ENCODE data around the gene PRSS3.
"Not testable (repeated sequence)": the region's sequence is repeated elsewhere in the genome, so short reads cannot be mapped to it uniquely, and the experiment has no call there.

Gene PRSS3

GRCh38 chr9:33818847-33819500 lies 23.6 kb downstream of the PRSS3 start:
- Histone ChIP-seq H3K9me3 (ENCODE audit: control insufficient read depth, insufficient read depth, low read length) (no peaks in the 10 kb centered on the region), H3K27ac (ENCODE audit: low read depth, low read length) (peak overlapping the region; percentile 37), H3K4me1 (ENCODE audit: control insufficient read depth, insufficient read depth, low read length) (peaks cover 21% of the 10 kb centered on the region), H3K27me3 (ENCODE audit: control insufficient read depth, insufficient read depth, low read length) (no peaks in the 10 kb centered on the region), H3K4me3 (ENCODE audit: low read depth, low read length) (peak overlapping the region; percentile 95), H3K36me3 (ENCODE audit: control insufficient read depth, insufficient read depth, low read length) (no peaks in the 10 kb centered on the region), H3K9ac (ENCODE audit: low read depth, low read length) (no peak overlapping the region)

DNA sequence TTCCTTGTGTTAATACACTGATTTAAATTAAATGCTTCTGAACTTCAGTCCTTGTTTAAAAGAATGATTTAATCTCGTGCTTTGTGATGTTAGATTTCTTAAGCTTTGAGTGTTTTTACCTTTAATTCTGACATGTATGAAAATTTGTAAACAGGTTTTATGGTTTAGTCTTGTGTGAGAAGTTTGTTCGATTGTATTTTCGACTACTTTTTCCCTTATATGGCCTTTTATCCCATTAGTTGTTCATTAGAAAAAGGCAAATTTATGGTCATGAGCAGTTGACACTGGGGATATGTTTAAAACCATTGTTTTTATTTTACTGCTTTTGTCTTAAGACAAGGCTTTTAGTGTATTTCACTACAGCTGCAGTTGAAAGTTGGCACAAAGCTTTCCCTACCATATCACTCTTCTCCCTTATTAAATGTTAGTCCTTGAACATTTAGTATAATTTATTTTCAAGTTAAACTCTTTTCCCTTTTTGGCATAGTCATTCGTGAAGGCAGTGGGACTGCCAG lies 24.9 kb downstream of the PRSS3 start:
- Histone ChIP-seq H3K27ac (ENCODE audit: low read depth, low read length) (no peak overlapping the region), H3K9ac (ENCODE audit: low read depth, low read length) (no peak overlapping the region), H3K36me3 (ENCODE audit: control insufficient read depth, insufficient read depth, low read length) (no peaks in the 10 kb centered on the region), H3K4me1 (ENCODE audit: control insufficient read depth, insufficient read depth, low read length) (peaks cover 21% of the 10 kb centered on the region), H3K4me3 (ENCODE audit: low read depth, low read length) (no peak overlapping the region), H3K9me3 (ENCODE audit: control insufficient read depth, insufficient read depth, low read length) (no peaks in the 10 kb centered on the region), H3K27me3 (ENCODE audit: control insufficient read depth, insufficient read depth, low read length) (no peaks in the 10 kb centered on the region)

DNA sequence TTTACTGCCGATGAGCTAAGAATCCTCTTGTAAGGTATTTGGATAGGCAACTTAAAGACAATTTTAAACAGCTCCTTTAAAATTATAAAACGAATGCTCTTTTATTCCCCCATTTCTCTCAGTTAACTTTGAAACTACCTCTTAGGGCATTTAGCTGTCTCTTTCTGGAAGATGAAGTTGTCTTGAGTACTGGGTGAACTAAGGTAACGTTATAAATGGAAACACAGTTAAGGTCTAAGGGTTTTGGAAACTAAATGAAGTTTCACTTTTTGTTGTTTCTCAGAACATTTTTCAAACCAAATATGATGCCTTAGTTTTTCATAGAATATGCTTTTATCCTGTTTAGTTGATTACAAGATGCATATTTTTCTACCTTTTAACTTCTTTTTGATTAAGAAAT lies 28.4 kb downstream of the PRSS3 start:
- no peaks in the 10 kb centered on the region for H3K36me3 ChIP-seq (ENCODE audit: control insufficient read depth, insufficient read depth, low read length)
- H3K4me3 ChIP-seq (ENCODE audit: low read depth, low read length) = no peak overlapping the region
- H3K27ac ChIP-seq (ENCODE audit: low read depth, low read length) = no peak overlapping the region
- H3K27me3 ChIP-seq (ENCODE audit: control insufficient read depth, insufficient read depth, low read length) = no peaks in the 10 kb centered on the region
- H3K9ac ChIP-seq (ENCODE audit: low read depth, low read length) = no peak overlapping the region
- peaks cover 13% of the 10 kb centered on the region; the same call in 1 of the 2 replicates for H3K4me1 ChIP-seq (ENCODE audit: control insufficient read depth, insufficient read depth, low read length)
- H3K9me3 ChIP-seq (ENCODE audit: control insufficient read depth, insufficient read depth, low read length) = no peaks in the 10 kb centered on the region

DNA sequence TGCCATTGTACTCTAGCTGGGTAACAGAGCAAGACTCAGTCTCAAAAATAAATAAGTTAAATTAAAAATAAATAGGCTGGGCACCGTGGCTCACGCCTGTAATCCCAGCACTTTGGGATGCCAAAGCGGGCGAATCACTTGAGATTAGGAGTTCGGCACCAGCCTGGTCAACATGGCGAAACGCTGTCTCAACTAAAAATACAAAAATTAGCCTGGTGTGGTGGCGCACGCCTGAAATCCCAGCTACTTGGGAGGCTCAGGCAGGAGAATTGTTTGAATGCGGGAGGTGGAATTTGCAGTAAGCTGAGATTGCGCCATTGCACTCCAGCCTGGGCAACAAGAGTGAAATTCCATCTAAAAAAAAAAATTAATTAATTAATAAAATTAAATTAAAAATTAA lies 31.9 kb downstream of the PRSS3 start:
- H3K27ac ChIP-seq (ENCODE audit: low read depth, low read length); H3K36me3 ChIP-seq (ENCODE audit: control insufficient read depth, insufficient read depth, low read length): not testable (repeated sequence)

GRCh38 chr9:33829641-33830230 lies 34.4 kb downstream of the PRSS3 start:
- not testable (repeated sequence) for H3K27me3 ChIP-seq (ENCODE audit: control insufficient read depth, insufficient read depth, low read length); H3K27ac ChIP-seq (ENCODE audit: low read depth, low read length); H3K36me3 ChIP-seq (ENCODE audit: control insufficient read depth, insufficient read depth, low read length); H3K9me3 ChIP-seq (ENCODE audit: control insufficient read depth, insufficient read depth, low read length); H3K9ac ChIP-seq (ENCODE audit: low read depth, low read length); H3K4me1 ChIP-seq (ENCODE audit: control insufficient read depth, insufficient read depth, low read length); H3K4me3 ChIP-seq (ENCODE audit: low read depth, low read length)

More for the DNA sequence above, 31.9 kb downstream of the PRSS3 start:
- not testable (repeated sequence) for H3K9ac ChIP-seq (ENCODE audit: low read depth, low read length); H3K9me3 ChIP-seq (ENCODE audit: control insufficient read depth, insufficient read depth, low read length); H3K27me3 ChIP-seq (ENCODE audit: control insufficient read depth, insufficient read depth, low read length); H3K4me1 ChIP-seq (ENCODE audit: control insufficient read depth, insufficient read depth, low read length); H3K4me3 ChIP-seq (ENCODE audit: low read depth, low read length)

DNA sequence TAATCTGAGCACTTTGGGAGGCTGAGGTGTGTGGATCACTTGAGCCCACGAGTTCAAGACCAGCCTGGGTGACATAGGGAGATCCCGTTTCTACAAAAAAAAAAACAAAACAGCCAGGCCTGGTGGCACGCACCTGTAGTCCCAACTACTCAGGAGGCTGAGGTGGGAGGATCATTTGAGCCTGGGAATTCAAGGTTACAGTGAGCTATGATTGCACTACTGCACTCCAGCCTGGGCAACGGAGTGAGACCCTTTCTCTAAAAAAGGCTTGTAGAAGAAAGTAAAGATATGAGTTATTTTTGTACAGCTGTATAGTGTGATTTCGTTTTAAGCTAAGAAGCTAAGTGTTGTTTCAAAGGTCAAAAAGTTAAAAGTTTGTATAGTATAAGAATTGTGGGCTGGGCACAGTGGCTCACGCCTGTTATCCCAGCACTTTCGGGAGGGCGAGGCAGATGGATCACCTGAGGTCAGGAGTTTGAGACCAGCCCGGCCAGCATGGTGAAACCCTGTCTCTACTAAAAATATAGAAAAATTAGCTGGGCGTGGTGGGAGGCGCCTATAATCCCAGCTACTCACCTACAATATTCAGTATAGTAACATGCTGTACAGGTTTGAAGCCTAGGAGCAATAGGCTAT lies 40.4 kb downstream of the PRSS3 start:
- H3K9me3 ChIP-seq (ENCODE audit: control insufficient read depth, insufficient read depth, low read length) = no peaks in the 10 kb centered on the region
- no peak overlapping the region for H3K27ac ChIP-seq (ENCODE audit: low read depth, low read length)
- no peak overlapping the region for H3K9ac ChIP-seq (ENCODE audit: low read depth, low read length)
- H3K4me1 ChIP-seq (ENCODE audit: control insufficient read depth, insufficient read depth, low read length) = no peaks in the 10 kb centered on the region
- H3K4me3 ChIP-seq (ENCODE audit: low read depth, low read length) = no peak overlapping the region
- H3K36me3 ChIP-seq (ENCODE audit: control insufficient read depth, insufficient read depth, low read length) = no peaks in the 10 kb centered on the region
- H3K27me3 ChIP-seq (ENCODE audit: control insufficient read depth, insufficient read depth, low read length) = no peaks in the 10 kb centered on the region

- not testable (repeated sequence) for H3K27ac ChIP-seq (ENCODE audit: low read depth, low read length); H3K27me3 ChIP-seq (ENCODE audit: control insufficient read depth, insufficient read depth, low read length); H3K9ac ChIP-seq (ENCODE audit: low read depth, low read length); H3K9me3 ChIP-seq (ENCODE audit: control insufficient read depth, insufficient read depth, low read length); H3K4me1 ChIP-seq (ENCODE audit: control insufficient read depth, insufficient read depth, low read length); H3K4me3 ChIP-seq (ENCODE audit: low read depth, low read length); H3K36me3 ChIP-seq (ENCODE audit: control insufficient read depth, insufficient read depth, low read length)
Observed at GRCh38 chr9:33836261-33836660, 40.9 kb downstream of the PRSS3 start.

- H3K4me3 ChIP-seq (ENCODE audit: low read depth, low read length) = no peak overlapping the region
- H3K9me3 ChIP-seq (ENCODE audit: control insufficient read depth, insufficient read depth, low read length) = no peaks in the 10 kb centered on the region
- no peak overlapping the region for H3K9ac ChIP-seq (ENCODE audit: low read depth, low read length)
- H3K36me3 ChIP-seq (ENCODE audit: control insufficient read depth, insufficient read depth, low read length) = no peaks in the 10 kb centered on the region
- H3K4me1 ChIP-seq (ENCODE audit: control insufficient read depth, insufficient read depth, low read length) = no peaks in the 10 kb centered on the region
- no peak overlapping the region for H3K27ac ChIP-seq (ENCODE audit: low read depth, low read length)
- no peaks in the 10 kb centered on the region for H3K27me3 ChIP-seq (ENCODE audit: control insufficient read depth, insufficient read depth, low read length)
Observed at GRCh38 chr9:33837138-33837537, 41.8 kb downstream of the PRSS3 start.

GRCh38 chr9:33840381-33840780 lies 45.0 kb downstream of the PRSS3 start:
- no peak overlapping the region for H3K4me3 ChIP-seq (ENCODE audit: low read depth, low read length)
- no peaks in the 10 kb centered on the region for H3K4me1 ChIP-seq (ENCODE audit: control insufficient read depth, insufficient read depth, low read length)
- no peak overlapping the region for H3K27ac ChIP-seq (ENCODE audit: low read depth, low read length)
- H3K9me3 ChIP-seq (ENCODE audit: control insufficient read depth, insufficient read depth, low read length) = no peaks in the 10 kb centered on the region
- H3K9ac ChIP-seq (ENCODE audit: low read depth, low read length) = no peak overlapping the region
- no peaks in the 10 kb centered on the region for H3K36me3 ChIP-seq (ENCODE audit: control insufficient read depth, insufficient read depth, low read length)
- H3K27me3 ChIP-seq (ENCODE audit: control insufficient read depth, insufficient read depth, low read length) = no peaks in the 10 kb centered on the region

DNA sequence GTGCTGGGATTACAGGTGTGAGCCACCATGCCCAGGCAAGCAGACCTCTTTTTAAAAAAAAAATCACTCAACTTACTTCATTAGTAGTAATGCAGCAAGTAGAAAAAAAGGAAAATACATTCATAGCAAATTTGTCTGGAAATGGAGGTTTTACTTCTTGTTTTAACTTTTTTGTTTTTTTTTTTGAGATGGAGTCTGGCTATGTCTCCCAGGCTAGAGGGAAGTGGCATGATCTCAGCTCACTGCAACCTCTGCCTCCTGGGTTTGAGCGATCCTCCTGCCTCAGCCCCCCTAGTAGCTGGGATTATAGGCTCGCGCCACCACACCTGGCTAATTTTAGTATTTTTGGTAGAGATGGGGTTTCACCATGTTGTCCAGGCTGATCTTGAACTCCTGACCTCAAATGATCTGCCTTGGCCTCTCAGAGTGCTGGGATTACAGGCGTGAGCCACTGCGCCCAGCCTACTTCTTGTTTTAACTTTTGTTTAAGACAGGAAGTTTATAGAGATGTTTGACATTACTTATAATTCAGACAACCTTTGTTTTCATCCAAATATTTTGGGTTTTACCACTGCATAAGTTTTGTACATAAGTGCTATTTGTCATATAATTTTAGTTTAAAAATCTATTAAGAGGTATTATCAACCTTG lies 48.1 kb downstream of the PRSS3 start:
- H3K4me3 ChIP-seq (ENCODE audit: low read depth, low read length) = no peak overlapping the region
- H3K27ac ChIP-seq (ENCODE audit: low read depth, low read length) = no peak overlapping the region
- H3K9me3 ChIP-seq (ENCODE audit: control insufficient read depth, insufficient read depth, low read length) = no peaks in the 10 kb centered on the region
- no peaks in the 10 kb centered on the region for H3K4me1 ChIP-seq (ENCODE audit: control insufficient read depth, insufficient read depth, low read length)
- H3K27me3 ChIP-seq (ENCODE audit: control insufficient read depth, insufficient read depth, low read length) = no peaks in the 10 kb centered on the region
- H3K36me3 ChIP-seq (ENCODE audit: control insufficient read depth, insufficient read depth, low read length) = no peaks in the 10 kb centered on the region
- no peak overlapping the region for H3K9ac ChIP-seq (ENCODE audit: low read depth, low read length)

- Histone ChIP-seq H3K4me3 (ENCODE audit: low read depth, low read length) (no peak overlapping the region), H3K9me3 (ENCODE audit: control insufficient read depth, insufficient read depth, low read length) (no peaks in the 10 kb centered on the region), H3K27me3 (ENCODE audit: control insufficient read depth, insufficient read depth, low read length) (no peaks in the 10 kb centered on the region), H3K27ac (ENCODE audit: low read depth, low read length) (no peak overlapping the region), H3K36me3 (ENCODE audit: control insufficient read depth, insufficient read depth, low read length) (no peaks in the 10 kb centered on the region), H3K4me1 (ENCODE audit: control insufficient read depth, insufficient read depth, low read length) (peaks cover 12% of the 10 kb centered on the region), H3K9ac (ENCODE audit: low read depth, low read length) (no peak overlapping the region)
Observed at GRCh38 chr9:33846231-33846630, 50.9 kb downstream of the PRSS3 start.
